ENCODE data around the gene BBS5.

- no peak for TF ChIP-seq CTCF (optimal IDR thresholded peaks at IDR 0.05 in 1 of 3, IDR thresholded peaks at IDR 0.05 in 1 of 3, conservative IDR thresholded peaks at IDR 0.05 in 1 of 3; ENCODE audit: extremely low read depth in 1 of 3, insufficient read depth in 2 of 3, low read length in 3 of 3)
- TF ChIP-seq EZH2 (IDR thresholded peaks at IDR 0.05; ENCODE audit: low read length), result no peak
Measured at GRCh38 chr2:169491378-169491777, 12.1 kb downstream of the BBS5 start.

All from keratinocyte (primary cell).